IMR-90 (cell line): ENCODE data around the gene NUDT8. TPM values are rescaled to one million over a fixed set of nuclear protein-coding genes. Genes with fewer than 3 reads are reported as not detected.

ENCODE experiments used
- ATAC-seq: fragments of 200-7000 bp; cut with Tn5 transposase; 2 replicates; pipeline ENCODE4 v1.9.1; 2020; ENCODE audit warnings: low read depth, mild to moderate bottlenecking, moderate library complexity
- BruUV-seq: library from RNA; stranded (reverse); fragments of 400-500 nt; replicated peaks from 2 replicates; lab custom pipeline; 2021; lab: Mats Ljungman, UMichigan
- CTCF ChIA-PET: fragments of 300-600 bp; formaldehyde crosslinking; extraction: SDS; loops from one replicate; lab custom pipeline; 2021; ENCODE audit warnings: antibody characterized with exemption; lab: Yijun Ruan, JAX
- POLR2A ChIA-PET: fragments of 300-600 bp; sonication (Branson Sonifier 250); formaldehyde crosslinking; loops from one replicate; lab custom pipeline; 2022; ENCODE audit warnings: antibody characterized with exemption; ENCODE audit not compliant: unreplicated experiment; lab: Charles Lee
- DNase-seq: peaks from one replicate; pipeline ENCODE4 v3.0.0; 2013
- H2AFZ ChIP-seq: replicated peaks from 2 replicates; pipeline ENCODE3; 2013; ENCODE audit warnings: low read length, mild to moderate bottlenecking; ENCODE audit not compliant: poor library complexity
- H2AK5ac ChIP-seq: 2 replicates; pipeline ENCODE4 v1.6.1; 2013; ENCODE audit warnings: low read depth, low read length, inconsistent platforms
- H2AK9ac ChIP-seq: replicated peaks from 2 replicates; pipeline ENCODE3; 2013; ENCODE audit warnings: mild to moderate bottlenecking, low read depth, low read length, moderate library complexity; ENCODE audit not compliant: poor library complexity
- H2BK120ac ChIP-seq: 2 replicates; pipeline ENCODE4 v1.6.1; 2013; ENCODE audit warnings: low read depth, low read length, inconsistent platforms
- H2BK15ac ChIP-seq: 3 replicates; pipeline ENCODE4 v1.6.1; 2013; ENCODE audit warnings: low read depth, low read length, inconsistent platforms
- H2BK20ac ChIP-seq: 2 replicates; pipeline ENCODE4 v1.6.1; 2013; ENCODE audit warnings: low read depth, mild to moderate bottlenecking, inconsistent platforms, low read length, moderate library complexity
- H2BK5ac ChIP-seq: 2 replicates; pipeline ENCODE4 v1.6.1; 2013; ENCODE audit warnings: mild to moderate bottlenecking, low read depth, low read length, inconsistent platforms; ENCODE audit not compliant: poor library complexity, severe bottlenecking
- H3K14ac ChIP-seq: replicated peaks from 2 replicates; pipeline ENCODE4 v1.6.1; 2013; ENCODE audit warnings: low read depth, low read length, inconsistent platforms
- H3K18ac ChIP-seq: 2 replicates; pipeline ENCODE4 v1.6.1; 2013; ENCODE audit warnings: low read depth, low read length, control low read depth
- H3K23ac ChIP-seq: 2 replicates; pipeline ENCODE4 v1.6.1; 2013; ENCODE audit warnings: low read depth, low read length, inconsistent platforms
- H3K27ac ChIP-seq: 2 replicates; pipeline ENCODE4 v1.5.1; 2013; ENCODE audit warnings: mild to moderate bottlenecking, control low read depth, low read length; ENCODE audit not compliant: insufficient read depth
- H3K27me3 ChIP-seq: 2 replicates; pipeline ENCODE4 v1.6.1; 2013; ENCODE audit warnings: low read length; ENCODE audit not compliant: control insufficient read depth, insufficient read depth
- H3K36me3 ChIP-seq: 2 replicates; pipeline ENCODE4 v1.6.1; 2013; ENCODE audit warnings: low read length, mixed read lengths; ENCODE audit not compliant: control insufficient read depth, insufficient read depth
- H3K4ac ChIP-seq: 2 replicates; pipeline ENCODE4 v1.6.1; 2013; ENCODE audit warnings: low read depth, low read length, inconsistent platforms
- H3K4me1 ChIP-seq: 2 replicates; pipeline ENCODE4 v1.6.1; 2013; ENCODE audit warnings: low read length, mixed read lengths; ENCODE audit not compliant: control insufficient read depth, insufficient read depth
- H3K4me2 ChIP-seq: 2 replicates; pipeline ENCODE4 v1.6.1; 2013; ENCODE audit warnings: low read depth, mild to moderate bottlenecking, control low read depth, low read length, moderate library complexity
- H3K4me3 ChIP-seq: 2 replicates; pipeline ENCODE4 v1.5.1; 2013; ENCODE audit warnings: low read depth, mild to moderate bottlenecking, control low read depth, low read length, moderate library complexity; ENCODE audit not compliant: insufficient read depth
- H3K56ac ChIP-seq: 2 replicates; pipeline ENCODE4 v1.6.1; 2013; ENCODE audit warnings: low read length, inconsistent platforms; ENCODE audit not compliant: insufficient read depth; ENCODE audit errors: extremely low read depth
- H3K79me1 ChIP-seq, 2 experiments: 2 replicates each; pipeline ENCODE4 v1.6.1; 2013; ENCODE audit warnings: low read length in 2 of 2, inconsistent platforms in 1 of 2, low read depth in 1 of 2
- H3K9ac ChIP-seq: 2 replicates; pipeline ENCODE4 v1.6.1; 2013; ENCODE audit warnings: low read depth, low read length, control low read depth
- H3K9me1 ChIP-seq: 2 replicates; pipeline ENCODE4 v1.6.1; 2013; ENCODE audit warnings: low read length, inconsistent platforms; ENCODE audit not compliant: insufficient read depth
- H3K9me3 ChIP-seq: 2 replicates; pipeline ENCODE4 v1.6.1; 2013; ENCODE audit warnings: low read length; ENCODE audit not compliant: control insufficient read depth, insufficient read depth
- H4K20me1 ChIP-seq: 2 replicates; pipeline ENCODE4 v1.6.1; 2013; ENCODE audit warnings: low read length, inconsistent platforms; ENCODE audit not compliant: insufficient read depth
- H4K5ac ChIP-seq: 2 replicates; pipeline ENCODE4 v1.6.1; 2013; ENCODE audit warnings: mild to moderate bottlenecking, low read depth, low read length, control low read depth
- H4K8ac ChIP-seq, 2 experiments: 2 replicates each; pipeline ENCODE4 v1.6.1; 2013; ENCODE audit warnings: low read depth in 2 of 2, low read length in 2 of 2, control low read depth in 1 of 2, inconsistent platforms in 1 of 2
- H4K91ac ChIP-seq: 2 replicates; pipeline ENCODE4 v1.6.1; 2013; ENCODE audit warnings: low read depth, low read length, inconsistent platforms; ENCODE audit not compliant: insufficient read depth
- BHLHE40 ChIP-seq: fragments of 150-350 bp; IDR thresholded peaks from 2 replicates; pipeline ENCODE4 v1.6.1; 2016; ENCODE audit warnings: mild to moderate bottlenecking, low read depth, low read length
- CEBPB ChIP-seq: IDR thresholded peaks from 2 replicates; pipeline ENCODE4 v1.6.1; 2012; ENCODE audit warnings: low read depth, low read length, improper control_type of control experiment
- CHD1 ChIP-seq: IDR thresholded peaks from 2 replicates; pipeline ENCODE4 v1.6.1; 2012; ENCODE audit warnings: low read depth, low read length, improper control_type of control experiment
- CTCF ChIP-seq: conservative IDR thresholded peaks from 2 replicates; pipeline ENCODE4 v1.5.1; 2012; ENCODE audit warnings: mild to moderate bottlenecking, low read depth, low read length, improper control_type of control experiment
- ELK1 ChIP-seq: fragments of 150-350 bp; IDR thresholded peaks from 2 replicates; pipeline ENCODE4 v1.6.1; 2016; ENCODE audit warnings: low read depth, mild to moderate bottlenecking, low read length, moderate library complexity, borderline replicate concordance
- FOS ChIP-seq: fragments of 150-350 bp; IDR thresholded peaks from 2 replicates; pipeline ENCODE4 v1.6.1; 2016; ENCODE audit warnings: low read depth, low read length
- MAFK ChIP-seq: IDR thresholded peaks from 2 replicates; pipeline ENCODE4 v1.6.1; 2012; ENCODE audit warnings: low read depth, low read length, improper control_type of control experiment
- MAZ ChIP-seq: IDR thresholded peaks from 2 replicates; pipeline ENCODE4 v1.6.1; 2012; ENCODE audit warnings: low read depth, mild to moderate bottlenecking, low read length, improper control_type of control experiment, moderate library complexity, borderline replicate concordance
- MXI1 ChIP-seq: IDR thresholded peaks from 2 replicates; pipeline ENCODE4 v1.6.1; 2012; ENCODE audit warnings: low read depth, mild to moderate bottlenecking, low read length, moderate library complexity, borderline replicate concordance
- NFE2L2 ChIP-seq: fragments of 150-350 bp; IDR thresholded peaks from 2 replicates; pipeline ENCODE4 v1.6.1; 2016; ENCODE audit warnings: low read depth, mild to moderate bottlenecking, low read length
- POLR2A ChIP-seq: IDR thresholded peaks from 2 replicates; pipeline ENCODE4 v1.6.1; 2012; ENCODE audit warnings: mild to moderate bottlenecking, low read depth, low read length
- RCOR1 ChIP-seq: IDR thresholded peaks from 2 replicates; pipeline ENCODE4 v1.6.1; 2012; ENCODE audit warnings: mild to moderate bottlenecking, low read length, improper control_type of control experiment; ENCODE audit not compliant: insufficient replicate concordance
- RFX5 ChIP-seq: IDR thresholded peaks from 2 replicates; pipeline ENCODE4 v1.8.0; 2012; ENCODE audit warnings: low read depth, mild to moderate bottlenecking, low read length, moderate library complexity
- SMC3 ChIP-seq: fragments of 150-350 bp; IDR thresholded peaks from 2 replicates; pipeline ENCODE4 v1.6.1; 2016; ENCODE audit warnings: low read depth, mild to moderate bottlenecking, antibody characterized with exemption, low read length, moderate library complexity
- USF2 ChIP-seq: fragments of 150-350 bp; IDR thresholded peaks from 2 replicates; pipeline ENCODE4 v1.6.1; 2017; ENCODE audit warnings: mild to moderate bottlenecking, antibody characterized with exemption, low read length, low read depth
- WGBS, 2 experiments: methylation state at CpG; one replicate each; pipeline versions ENCODE4 v1.1.5 to v1.1.7; 2013; ENCODE audit warnings: missing lambda C conversion rate in 2 of 2; ENCODE audit not compliant: insufficient read length in 1 of 2; ENCODE audit errors: extremely low coverage in 2 of 2; 5-methylcytosine and 5-hydroxymethylcytosine counted together
- dilution Hi-C: fragments of 300-500 bp; cut with HindIII; formaldehyde crosslinking; loops from one replicate; pipeline ENCODE4 v1.14.3; 2018; ENCODE audit warnings: low sequenced_read_pairs; ENCODE audit not compliant: unreplicated experiment
- in situ Hi-C: fragments of 300-500 bp; cut with MboI; formaldehyde crosslinking; loops from 3 replicates; pipeline ENCODE4 v1.14.3; 2019; ENCODE audit warnings: low sequenced_read_pairs, inconsistent platforms, mixed read lengths
- intact Hi-C: fragments of 100-400 bp; cut with micrococcal nuclease; formaldehyde crosslinking; loops from 2 replicates; pipeline ENCODE4 v1.10.0; 2022
- polyA plus RNA-seq, 3 experiments: library from polyadenylated mRNA; depleted of rRNA; stranded (reverse); fragments of >200 nt; gene quantifications; 2 replicates each; pipeline ENCODE4 v1.2.3, GENCODE V29; 2012; ENCODE audit warnings: low replicate concordance in 1 of 3
- total RNA-seq: library from RNA; depleted of rRNA; stranded (reverse); fragments of >200 nt; gene quantifications from 2 replicates; pipeline ENCODE4 v1.2.3, GENCODE V29; 2012

NUDT8 gene
- total and polyA plus RNA-seq, 2 of the 4 experiments (the other 2 are of a cell fraction): 1.4 to 2.5 TPM

GRCh38 chr11:67611704-67612587, 17.8 kb downstream of the NUDT8 start:
- Histone ChIP-seq H3K9me1 (no peaks in the 10 kb centered on the region), H3K9ac (no peak overlapping the region), H3K14ac (no peak overlapping the region), H2BK5ac (no peak overlapping the region), H2AFZ (no peak overlapping the region), H2AK5ac (no peak overlapping the region), H3K18ac (no peak overlapping the region), H4K91ac (no peak overlapping the region), H3K56ac (no peak overlapping the region), H3K9me3 (no peaks in the 10 kb centered on the region), H3K36me3 (peaks cover 36% of the 10 kb centered on the region), H4K8ac (no peak overlapping the region), H3K4me2 (no peak overlapping the region), H3K4ac (no peak overlapping the region), H3K27ac (no peak overlapping the region), H3K4me3 (no peak overlapping the region), H3K27me3 (peaks cover 13% of the 10 kb centered on the region), H3K79me1 (peaks cover 18 to 21% of the 10 kb centered on the region in 2 experiments), H4K20me1 (no peaks in the 10 kb centered on the region; the same call in 1 of the 2 replicates), H3K4me1 (peaks cover 6% of the 10 kb centered on the region; the same call in 1 of the 2 replicates), H2BK120ac (no peak overlapping the region), H2BK20ac (no peak overlapping the region), H2AK9ac (no peak overlapping the region), H4K5ac (no peak overlapping the region), H3K23ac (no peak overlapping the region), H2BK15ac (no peak overlapping the region)
- in situ Hi-C loops: no loop called here
- BruUV-seq: no TSS peak
- WGBS, 2 experiments: 91% methylated on average over 16 of the region's 37 CpGs; no CpG with 5 or more reads in 1 of the 2 experiments
- ChIA-PET CTCF (no interaction called here), POLR2A (no interaction called here)
- ATAC-seq (no peak), DNase-seq (no peak)
- dilution Hi-C loops: no loop called here
- intact Hi-C loops: no loop called here
- TF ChIP-seq RCOR1: no peak
- TF ChIP-seq USF2: no peak
- no peak for TF ChIP-seq POLR2A
- TF ChIP-seq FOS: no peak
- no peak for TF ChIP-seq ELK1
- no peak for TF ChIP-seq CEBPB
- TF ChIP-seq MAFK: no peak
- no peak for TF ChIP-seq MXI1
- TF ChIP-seq BHLHE40: no peak
- no peak for TF ChIP-seq MAZ
- no peak for TF ChIP-seq NFE2L2
- TF ChIP-seq SMC3: no peak
- TF ChIP-seq RFX5: no peak
- no peak for TF ChIP-seq CHD1
- no peak for TF ChIP-seq CTCF
